HG03045 (cell line): ENCODE data around the gene RNASE11.
"Not testable (repeated sequence)": the region's sequence is repeated elsewhere in the genome, so short reads cannot be mapped to it uniquely, and the experiment has no call there.

Experiments
- ATAC-seq: cut with Tn5 transposase; IDR thresholded peaks from one replicate; pipeline ENCODE4 v1.9.1; 2021; ENCODE audit warnings: mild to moderate bottlenecking, moderate library complexity; ENCODE audit not compliant: unreplicated experiment

The RNASE11 gene

DNA sequence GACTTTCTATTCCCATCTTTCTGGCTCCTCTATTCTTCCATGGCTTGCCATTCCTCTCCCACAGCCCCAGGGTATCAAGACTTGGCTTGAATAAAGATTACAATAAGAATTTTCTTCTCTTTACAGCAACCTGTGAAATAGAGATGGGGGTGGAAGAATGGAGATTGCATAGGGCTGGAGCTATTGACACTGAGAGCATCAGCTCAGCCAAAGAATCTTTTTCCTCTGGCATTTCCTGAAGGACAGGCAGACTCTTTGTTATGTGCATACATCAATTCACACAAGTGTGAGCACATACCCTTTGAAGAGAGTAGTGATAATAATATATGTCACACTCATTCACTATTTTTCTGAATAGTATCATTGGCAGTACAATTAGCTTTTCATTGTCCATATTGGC is 4.7 kb downstream of the RNASE11 start:
- no peak for ATAC-seq

DNA sequence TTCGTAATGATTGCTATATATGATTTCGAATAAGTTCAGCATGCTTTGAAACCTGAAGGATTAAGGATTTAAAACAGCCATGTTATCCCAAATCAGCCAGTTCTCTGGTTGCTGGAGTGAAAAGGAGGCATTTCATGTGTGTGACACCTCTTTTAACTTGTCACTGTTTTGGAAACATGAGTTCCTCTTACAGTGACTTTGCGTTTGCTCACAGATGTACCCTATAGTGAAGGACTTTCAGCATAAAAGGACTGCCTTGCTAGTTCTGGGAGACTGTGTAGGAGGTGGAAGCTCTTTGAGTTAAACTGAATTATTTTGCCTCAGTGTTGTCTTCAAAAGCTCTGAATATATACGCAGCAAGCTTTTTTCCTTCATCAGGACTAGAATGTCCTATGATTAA is 7.6 kb downstream of the RNASE11 start:
- no peak for ATAC-seq

DNA sequence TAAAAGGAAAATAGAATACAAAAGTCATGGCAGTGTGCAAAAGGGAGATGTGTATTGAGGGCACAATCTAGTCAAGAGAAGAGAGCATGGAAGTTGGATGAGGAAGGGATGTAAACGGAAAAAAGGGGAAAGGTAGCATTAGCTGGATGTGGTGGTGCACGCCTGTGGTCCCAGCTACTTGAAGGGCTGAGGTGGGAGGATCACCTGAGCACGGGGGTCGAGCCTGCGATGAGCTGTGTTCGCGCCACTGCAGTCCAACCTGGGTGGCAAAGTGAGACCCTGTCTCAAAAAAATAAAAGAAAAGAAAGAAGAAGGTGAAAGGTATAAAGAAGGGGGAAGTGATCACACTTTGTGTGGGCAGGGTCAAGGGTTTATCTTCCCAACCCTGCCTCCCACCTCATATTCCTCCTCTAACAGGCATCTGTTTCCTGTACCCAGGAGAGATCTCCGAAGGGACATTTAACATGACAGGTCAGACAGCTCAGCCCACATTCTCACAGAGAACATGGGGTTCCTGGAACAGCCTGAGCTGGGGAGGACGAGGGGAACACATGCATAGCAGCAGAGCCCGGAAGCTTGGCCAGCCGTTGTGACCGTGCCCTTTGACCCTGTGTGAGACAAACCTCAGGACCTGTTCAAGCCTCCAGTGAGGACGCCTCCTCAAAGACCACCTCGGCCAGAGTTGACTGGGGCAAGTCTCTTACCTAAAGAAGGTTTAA is 8.9 kb downstream of the RNASE11 start:
- ATAC-seq, result no peak

DNA sequence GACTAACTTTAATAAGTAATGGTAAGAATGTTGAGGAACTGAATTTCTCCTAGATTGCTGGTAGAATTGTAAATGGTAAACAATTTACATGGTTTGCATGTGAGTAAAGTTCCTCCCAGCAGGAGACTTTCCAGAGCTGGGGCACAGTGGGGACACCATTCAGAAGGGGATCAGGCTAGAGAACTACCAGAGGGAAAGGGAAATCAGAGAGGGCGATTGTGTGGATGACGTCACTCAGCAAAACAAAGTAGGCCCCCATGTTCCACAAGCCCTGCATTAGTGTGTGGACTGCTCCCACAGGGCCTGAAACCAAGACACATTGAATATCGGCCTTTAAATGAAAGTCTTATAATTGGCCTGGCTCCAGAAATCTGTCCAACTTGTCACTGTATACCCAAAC is 9.5 kb downstream of the RNASE11 start:
- ATAC-seq, result no peak

DNA sequence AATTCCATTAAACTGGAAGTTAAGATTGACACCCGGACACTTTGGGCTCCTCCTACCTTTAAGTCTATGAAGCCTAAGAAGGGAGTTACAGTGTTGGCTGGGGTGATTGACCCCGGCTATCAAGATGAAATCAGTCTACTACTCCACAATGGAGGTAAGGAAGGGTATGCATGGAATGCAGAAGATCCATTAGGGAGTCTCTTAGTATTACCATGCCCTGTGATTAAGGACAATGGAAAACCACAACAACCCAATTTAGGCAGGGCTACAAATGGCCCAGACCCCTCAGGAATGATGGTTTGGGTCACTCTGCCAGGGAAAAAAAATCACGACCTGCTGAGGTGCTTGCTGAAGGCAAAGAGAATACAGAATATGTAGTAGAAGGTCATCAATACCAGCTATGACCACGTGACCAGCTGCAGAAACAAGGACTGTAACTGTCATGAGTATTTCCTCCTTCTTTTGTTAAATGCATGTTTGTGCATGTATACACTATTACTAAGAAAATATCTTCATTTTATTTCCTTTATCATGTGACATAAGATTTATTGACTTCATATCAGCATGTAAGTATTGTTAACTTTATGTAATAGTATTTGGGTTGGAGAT is 15.3 kb downstream of the RNASE11 start:
- not testable (repeated sequence) for ATAC-seq

DNA sequence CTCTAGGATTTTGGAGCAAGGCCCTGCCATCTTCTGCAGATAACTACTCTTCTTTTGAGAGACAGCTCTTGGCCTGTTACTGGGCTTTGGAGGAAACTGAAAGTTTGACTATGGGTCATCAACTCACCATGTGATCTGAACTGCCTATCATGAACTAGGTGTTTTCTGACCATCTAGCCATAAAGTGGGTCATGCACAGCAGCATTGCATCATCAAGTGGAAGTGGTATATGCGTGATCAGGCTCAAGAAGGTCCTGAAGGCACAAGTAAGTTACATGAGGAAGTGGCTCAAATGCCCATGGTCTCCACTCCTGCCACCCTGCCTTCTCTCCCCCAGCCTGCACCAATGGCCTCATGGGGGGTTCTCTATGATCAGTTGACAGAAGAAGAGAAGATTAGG is 17.1 kb downstream of the RNASE11 start:
- not testable (repeated sequence) for ATAC-seq

DNA sequence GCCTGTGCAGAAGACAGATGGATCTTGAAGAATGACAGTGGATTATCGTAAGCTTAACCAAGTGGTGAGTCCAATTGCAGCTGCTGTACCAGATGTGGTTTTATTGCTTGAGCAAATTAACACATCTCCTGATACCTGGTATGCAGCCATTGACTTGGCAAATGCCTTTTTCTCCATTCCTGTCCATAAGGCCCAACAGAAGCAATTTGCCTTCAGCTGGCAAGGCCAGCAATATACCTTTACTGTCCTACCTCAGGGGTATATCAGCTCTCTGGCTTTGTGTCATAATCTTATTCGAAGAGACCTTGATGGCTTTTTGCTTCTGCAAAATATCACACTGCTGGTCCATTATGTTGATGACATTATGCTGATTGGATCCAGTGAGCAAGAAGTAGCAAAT is 17.9 kb downstream of the RNASE11 start:
- not testable (repeated sequence) for ATAC-seq

DNA sequence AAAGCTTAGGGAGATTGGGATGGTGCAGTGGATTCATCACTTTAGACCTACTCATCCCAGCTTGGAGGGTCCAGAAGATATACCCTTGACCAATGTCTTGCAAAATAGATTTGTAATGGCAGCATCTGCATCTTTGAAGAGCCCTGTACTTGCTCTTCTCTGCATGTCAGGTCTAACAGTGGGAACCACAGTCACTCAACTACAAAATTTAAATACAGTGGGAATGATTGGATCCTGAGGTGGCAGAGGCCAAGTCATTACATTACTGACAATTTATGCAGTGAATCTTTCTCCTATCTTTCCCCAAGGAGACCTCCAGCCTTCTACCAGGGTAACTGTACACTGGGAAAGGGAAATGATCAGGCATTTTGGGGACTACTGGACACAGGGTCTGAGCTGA is 18.7 kb downstream of the RNASE11 start:
- ATAC-seq, result no peak

DNA sequence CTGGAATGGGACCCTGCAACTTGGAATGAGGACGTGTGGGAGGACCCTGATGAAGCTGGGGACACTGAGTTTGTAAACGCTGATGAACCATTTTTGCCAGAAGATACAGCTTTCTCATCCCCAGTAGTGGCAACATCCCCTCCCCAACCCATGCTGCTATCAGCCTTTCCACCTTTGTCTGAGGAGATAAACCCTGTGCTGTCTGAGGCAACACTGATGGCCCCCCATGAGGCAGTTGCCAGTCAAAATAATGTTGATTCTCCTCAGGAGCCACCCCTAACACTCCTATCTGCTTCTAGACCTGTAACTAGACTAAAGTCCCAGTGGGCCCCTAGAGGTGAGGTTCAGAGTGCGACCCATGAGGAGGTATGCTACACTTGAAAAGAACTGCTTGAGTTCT is 19.4 kb downstream of the RNASE11 start:
- ATAC-seq, result no peak

DNA sequence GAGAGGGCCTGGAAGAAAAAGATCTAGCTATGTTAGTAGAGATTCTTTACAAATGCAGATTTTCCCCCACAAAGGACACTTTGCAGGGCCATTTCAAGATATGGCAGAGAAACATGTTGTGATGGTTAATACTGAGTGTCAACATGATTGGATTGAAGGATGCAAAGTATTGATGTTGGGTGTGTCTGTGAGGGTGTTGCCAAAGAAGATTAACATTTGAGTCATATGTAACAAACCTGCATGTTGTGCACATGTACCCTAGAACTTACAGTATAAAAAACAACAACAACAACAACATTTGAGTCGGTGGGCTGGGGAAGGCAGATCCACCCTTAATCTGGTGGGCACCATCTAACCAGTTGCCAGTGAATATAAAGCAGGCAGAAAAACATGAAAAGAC is 20.6 kb downstream of the RNASE11 start:
- not testable (repeated sequence) for ATAC-seq

DNA sequence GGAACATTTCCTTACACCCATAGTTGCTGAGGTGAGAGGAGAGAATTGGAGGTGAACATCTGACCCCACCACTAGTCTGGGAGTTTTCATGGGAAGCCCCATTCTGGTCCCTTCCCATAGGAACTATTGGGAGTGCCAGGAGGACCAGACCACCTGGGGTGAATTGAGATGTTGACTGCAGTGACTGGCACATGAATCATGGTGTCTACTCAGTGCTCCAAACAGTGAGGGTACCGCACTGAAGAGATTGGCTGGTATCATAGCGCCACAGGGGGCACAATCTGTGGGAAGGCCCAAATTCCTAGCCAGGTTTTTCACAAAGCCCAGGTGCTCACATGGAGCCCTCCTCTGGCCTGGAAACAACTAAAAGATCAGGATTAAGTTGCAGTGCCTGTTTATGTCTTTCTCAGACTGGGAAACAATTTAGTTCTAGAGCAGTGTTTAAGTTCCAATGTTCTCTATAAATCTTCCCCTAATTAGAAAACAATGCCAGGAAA is 23.3 kb downstream of the RNASE11 start:
- ATAC-seq, result no peak

DNA sequence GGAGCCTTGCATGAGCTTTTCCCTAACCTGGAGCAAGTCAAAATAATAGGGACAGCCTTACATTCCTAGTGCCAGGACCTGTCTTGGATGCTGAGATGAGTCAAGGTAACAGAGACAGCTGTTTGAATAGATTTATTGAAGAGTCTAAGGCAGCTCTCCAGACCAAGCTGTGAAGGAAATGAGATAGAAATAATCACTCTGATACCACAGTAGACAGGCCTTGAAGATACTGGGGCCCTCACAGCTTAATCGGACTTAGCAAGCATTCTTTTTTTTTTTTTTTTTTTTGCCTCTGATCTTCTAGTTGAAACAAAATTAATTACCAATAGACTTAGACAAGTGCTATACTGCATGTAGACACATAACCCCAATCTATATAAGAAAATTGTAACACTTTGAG is 23.8 kb downstream of the RNASE11 start:
- ATAC-seq, result no peak

DNA sequence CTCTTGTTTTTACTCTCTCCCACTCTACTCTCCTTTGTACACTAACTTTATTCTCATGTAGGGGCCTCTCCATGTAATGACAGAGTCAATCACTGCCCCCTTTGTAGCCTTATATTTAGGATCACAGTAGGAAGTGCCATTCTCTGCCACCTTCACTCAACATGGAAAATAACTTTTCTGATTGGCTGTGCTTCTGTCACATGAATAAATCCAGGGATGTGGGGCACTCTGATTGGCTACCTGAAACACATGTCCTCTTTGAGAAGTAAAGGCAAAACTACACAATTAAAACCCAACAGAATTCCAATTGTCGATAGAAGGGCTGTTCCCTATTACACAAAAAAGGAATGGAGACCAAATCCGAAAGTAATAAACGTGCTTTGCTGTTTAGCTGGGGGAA is 26.8 kb downstream of the RNASE11 start, which contains the start of gene RNASE9:
Gene RNASE9, minus strand, starts transcription at position 87 of the 400 bp plus-strand sequence.
- no peak for ATAC-seq

DNA sequence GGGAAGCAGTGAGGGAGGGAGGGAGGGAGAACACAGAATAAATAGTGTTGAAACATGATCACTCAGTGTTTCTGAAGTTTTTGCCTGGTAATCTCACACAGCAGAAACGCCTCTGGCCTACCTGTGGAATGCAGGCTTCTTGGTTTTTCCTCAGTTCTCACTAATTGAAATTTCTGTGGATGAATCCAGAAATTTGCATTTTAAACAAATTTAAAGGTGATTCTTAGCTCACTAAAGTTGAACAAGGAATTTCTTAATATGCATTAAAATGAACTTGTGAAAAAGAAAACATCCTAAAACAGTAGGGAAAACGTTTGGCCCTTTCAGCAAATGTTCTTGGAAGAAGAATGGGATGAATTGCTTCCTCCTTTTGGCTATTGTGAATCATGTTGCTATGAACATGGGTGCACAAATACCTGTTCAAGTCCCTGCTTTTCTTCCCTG is 28.3 kb downstream of the RNASE11 start:
- no peak for ATAC-seq

DNA sequence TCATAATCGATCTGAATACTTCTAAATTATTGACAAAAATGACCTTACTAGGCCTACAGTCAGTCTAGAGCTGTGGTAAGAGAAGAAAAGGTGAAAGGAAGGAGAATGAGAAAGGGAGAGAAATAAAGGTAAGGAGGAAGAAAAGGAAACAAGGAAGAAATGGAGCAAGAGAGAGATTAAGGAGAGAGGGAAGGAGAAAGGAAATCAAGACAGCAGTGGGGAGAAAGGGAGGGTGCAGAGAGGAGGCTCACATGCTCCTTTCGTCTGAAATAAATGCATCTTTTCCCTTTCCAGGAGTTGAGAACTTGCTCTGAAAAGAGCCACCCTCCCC is 30.6 kb downstream of the RNASE11 start:
- ATAC-seq, result no peak

DNA sequence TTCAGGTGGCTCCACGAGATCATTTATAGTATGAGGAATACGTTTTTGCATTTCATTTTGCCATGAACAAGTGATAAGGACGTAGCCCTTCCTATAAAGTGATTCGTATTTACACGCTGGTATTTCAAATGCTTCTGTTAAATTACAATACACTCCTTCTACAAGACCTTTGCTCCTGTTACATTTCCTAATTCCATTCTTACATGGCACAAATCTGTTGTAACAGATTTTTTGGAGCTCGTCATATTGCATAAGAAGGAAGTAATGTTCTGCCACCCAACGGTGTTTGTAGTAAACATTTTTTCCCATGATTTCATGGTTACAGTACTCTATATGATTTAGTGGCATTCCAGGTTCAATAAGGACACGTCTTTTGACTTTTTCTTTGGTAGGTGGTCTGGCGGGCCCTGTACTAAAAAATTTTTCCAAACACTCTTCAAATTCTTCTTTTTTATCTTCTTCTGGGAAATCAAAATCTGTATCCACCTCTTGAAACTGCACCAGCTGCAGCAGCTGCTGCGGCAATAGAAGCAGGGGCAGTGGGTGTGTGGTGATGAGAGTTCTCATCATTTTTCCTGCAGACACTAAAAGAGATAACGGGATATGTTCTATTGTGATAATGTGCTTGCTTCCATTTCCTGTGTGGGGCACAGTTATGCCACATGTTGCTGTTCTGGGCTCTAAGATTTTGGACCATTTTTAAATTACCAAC is 31.1 kb downstream of the RNASE11 start:
- ATAC-seq, result no peak

DNA sequence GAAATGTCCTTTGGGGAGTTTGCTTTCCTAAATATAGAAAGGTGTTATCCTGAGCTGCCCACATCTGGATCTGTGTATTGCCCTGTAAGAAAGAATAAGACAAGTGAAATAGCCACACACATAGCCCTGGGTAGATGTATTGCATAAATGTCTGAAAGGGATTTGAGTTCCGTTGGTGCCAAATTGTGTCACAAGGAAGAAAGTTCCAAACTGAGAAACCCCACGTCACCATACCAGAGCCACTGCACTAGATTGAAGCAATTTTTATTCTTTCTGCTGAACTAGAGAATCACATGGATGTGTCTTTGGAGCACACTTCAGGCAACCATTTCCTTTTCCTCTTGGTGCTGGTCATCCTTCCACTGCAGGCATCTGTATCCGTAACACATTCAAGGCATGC is 32.0 kb downstream of the RNASE11 start:
- ATAC-seq, result no peak

DNA sequence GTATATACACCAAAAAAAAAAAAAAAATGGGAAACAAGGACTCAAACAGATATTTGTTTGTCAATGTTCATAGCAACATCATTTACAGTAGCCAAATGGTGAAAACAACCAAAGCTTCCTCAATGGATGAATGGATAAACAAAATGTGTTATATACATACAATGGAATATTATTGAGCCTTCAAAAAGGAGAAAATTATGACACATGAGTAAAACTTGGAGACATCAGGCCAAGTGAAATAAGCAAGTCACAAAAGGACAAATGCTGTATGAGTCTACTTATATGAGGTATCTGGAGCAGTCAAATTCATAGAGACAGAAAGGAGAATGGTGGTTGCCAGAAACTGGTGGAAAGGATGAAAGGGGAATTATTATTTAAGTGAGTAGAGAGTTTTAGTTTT is 34.8 kb downstream of the RNASE11 start:
- no peak for ATAC-seq

DNA sequence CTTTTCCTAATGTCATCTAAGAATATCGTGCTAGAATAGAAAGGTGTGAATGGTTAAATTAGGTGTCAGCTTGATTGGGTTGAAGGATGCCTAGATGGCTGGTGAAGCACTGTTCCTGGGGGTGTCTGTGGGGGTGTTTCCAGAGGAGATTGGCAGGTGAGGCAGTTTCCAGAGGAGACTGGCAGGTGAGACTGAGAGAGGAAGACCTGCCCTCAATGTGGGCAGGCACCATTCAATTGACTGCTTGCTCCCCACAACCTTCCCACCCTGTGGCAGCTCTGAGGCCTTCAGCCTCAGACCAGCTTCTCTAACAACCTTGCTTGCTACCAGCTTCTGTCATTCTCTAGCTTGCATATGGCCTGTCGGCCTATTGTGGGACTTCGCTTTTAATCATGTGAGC is 36.2 kb downstream of the RNASE11 start:
- no peak for ATAC-seq

DNA sequence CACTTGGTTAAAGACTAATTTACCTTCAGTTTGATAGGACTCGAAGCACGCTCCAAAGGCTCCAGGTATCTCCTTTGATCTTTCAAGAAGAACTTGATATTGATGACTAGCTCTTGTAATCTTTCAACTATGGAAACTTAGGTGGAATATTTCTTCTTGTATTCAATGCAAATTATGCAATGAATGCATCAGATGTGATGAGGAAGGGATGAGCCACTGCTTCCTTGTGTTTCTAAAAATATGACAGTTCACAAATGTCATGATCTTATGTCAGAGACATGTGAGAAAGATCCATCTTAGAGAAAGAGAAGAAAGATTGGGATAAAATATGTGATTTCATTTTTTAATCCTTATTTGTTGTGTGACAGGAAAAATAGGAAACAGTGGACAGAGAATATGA is 36.9 kb downstream of the RNASE11 start:
- no peak for ATAC-seq

DNA sequence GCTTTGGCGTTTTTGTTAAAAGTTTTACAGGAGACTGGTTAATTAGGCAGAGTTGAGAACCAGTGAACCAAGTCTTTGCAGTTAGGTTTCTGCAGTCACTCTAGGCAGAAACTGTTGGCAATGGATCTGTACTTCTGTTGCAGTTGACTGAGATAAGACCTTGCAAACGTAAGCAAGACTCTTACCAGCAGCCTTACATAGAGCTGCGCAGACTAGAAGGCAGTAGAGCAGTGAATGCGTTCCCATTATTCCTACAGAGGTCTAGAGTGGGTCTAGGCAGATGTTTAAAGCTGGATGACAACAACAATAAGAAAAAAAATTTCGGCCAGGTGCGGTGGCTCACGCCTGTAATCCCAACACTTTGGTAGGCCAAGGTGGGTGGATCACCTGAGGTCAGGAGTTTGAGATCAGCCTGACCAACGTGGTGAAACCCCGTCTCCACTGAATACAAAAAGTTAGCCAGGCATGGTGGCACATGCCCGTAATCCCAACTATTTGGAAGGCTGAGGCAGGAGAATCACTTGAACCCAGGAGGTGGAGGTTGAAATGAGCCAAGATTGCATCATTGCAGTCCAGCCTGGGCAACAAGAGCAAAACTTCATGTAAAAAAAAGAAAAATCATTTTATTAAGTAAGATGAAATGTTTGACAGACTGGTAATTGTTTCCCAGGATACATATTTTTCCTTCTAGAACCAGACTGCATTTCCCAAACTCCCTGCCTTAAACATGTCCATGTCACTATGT is 39.2 kb downstream of the RNASE11 start:
- ATAC-seq, result no peak
